A673 (cell line): Measurements from ENCODE around the gene BMERB1. TPM values are rescaled to one million over a fixed set of nuclear protein-coding genes. Genes with fewer than 3 reads are reported as not detected.

ENCODE experiments used
- BruUV-seq: library from RNA; stranded (reverse); fragments of 400-500 nt; replicated peaks from 2 replicates; lab custom pipeline; 2021; lab: Mats Ljungman, UMichigan
- CTCF ChIA-PET: fragments of 300-600 bp; sonication (Branson Sonifier 250); formaldehyde crosslinking; loops from one replicate; lab custom pipeline; 2022; ENCODE audit warnings: antibody characterized with exemption; lab: Charles Lee
- POLR2A ChIA-PET: fragments of 300-600 bp; sonication (Branson Sonifier 250); formaldehyde crosslinking; loops from one replicate; lab custom pipeline; 2022; ENCODE audit warnings: antibody characterized with exemption; ENCODE audit not compliant: low non-redundant PET; lab: Charles Lee
- DNase-seq: peaks from one replicate; pipeline ENCODE4 v3.0.0-alpha.2; 2015; ENCODE audit warnings: low spot score
- H3K27ac ChIP-seq: fragments of 200-600 bp; sonication (generic); 2 replicates; pipeline ENCODE4 v1.5.1; 2016; ENCODE audit warnings: mixed run types, low read depth, mild to moderate bottlenecking, mixed read lengths, antibody characterized with exemption, low read length; ENCODE audit not compliant: poor library complexity, severe bottlenecking
- H3K27me3 ChIP-seq: fragments of 200-600 bp; sonication (generic); replicated peaks from 2 replicates; pipeline ENCODE4 v1.6.1; 2017; ENCODE audit warnings: mixed run types, low read depth, mild to moderate bottlenecking, mixed read lengths, antibody characterized with exemption, low read length; ENCODE audit not compliant: insufficient read depth, poor library complexity
- H3K36me3 ChIP-seq: fragments of 200-600 bp; sonication (generic); 2 replicates; pipeline ENCODE4 v1.6.1; 2016; ENCODE audit warnings: mixed run types, mild to moderate bottlenecking, mixed read lengths, antibody characterized with exemption, low read length; ENCODE audit not compliant: insufficient read depth, poor library complexity, severe bottlenecking
- H3K4me1 ChIP-seq: fragments of 200-600 bp; sonication (generic); 2 replicates; pipeline ENCODE4 v1.6.1; 2017; ENCODE audit warnings: mixed run types, mild to moderate bottlenecking, mixed read lengths, antibody characterized with exemption, low read length; ENCODE audit not compliant: insufficient read depth, poor library complexity, severe bottlenecking
- H3K4me3 ChIP-seq: fragments of 200-600 bp; sonication (generic); 2 replicates; pipeline ENCODE4 v1.5.1; 2016; ENCODE audit warnings: low read depth, mixed run types, mild to moderate bottlenecking, mixed read lengths, low read length; ENCODE audit not compliant: poor library complexity, severe bottlenecking
- H3K9me3 ChIP-seq: fragments of 200-600 bp; sonication (generic); 2 replicates; pipeline ENCODE4 v1.6.1; 2016; ENCODE audit warnings: mixed run types, low read depth, mild to moderate bottlenecking, mixed read lengths, antibody characterized with exemption, low read length; ENCODE audit not compliant: poor library complexity, severe bottlenecking
- EZH2 ChIP-seq: fragments of 200-600 bp; sonication (generic); IDR thresholded peaks from 2 replicates; pipeline ENCODE4 v1.6.1; 2017; ENCODE audit warnings: borderline replicate concordance, low read depth, mild to moderate bottlenecking, mixed read lengths, antibody characterized with exemption, low read length; ENCODE audit not compliant: poor library complexity, severe bottlenecking
- intact Hi-C: fragments of 100-400 bp; cut with micrococcal nuclease; formaldehyde crosslinking; loops from one replicate; pipeline ENCODE4 v1.10.0; 2022; ENCODE audit not compliant: unreplicated experiment
- total RNA-seq: library from RNA; stranded (reverse); gene quantifications from 2 replicates; pipeline ENCODE4 v1.2.3, GENCODE V29; 2021
- TF ChIP-seq, protein P1 (sequence below): fragments of 300-800, 200-600 bp; sonication (generic); conservative IDR thresholded peaks from 2 replicates; pipeline ENCODE4 v1.5.1; 2017; ENCODE audit warnings: low read depth, mild to moderate bottlenecking, antibody characterized with exemption, low read length, moderate library complexity, mixed read lengths

Gene BMERB1
- total RNA-seq, 1 experiment from 2014 or later, result 11.5 TPM

DNA sequence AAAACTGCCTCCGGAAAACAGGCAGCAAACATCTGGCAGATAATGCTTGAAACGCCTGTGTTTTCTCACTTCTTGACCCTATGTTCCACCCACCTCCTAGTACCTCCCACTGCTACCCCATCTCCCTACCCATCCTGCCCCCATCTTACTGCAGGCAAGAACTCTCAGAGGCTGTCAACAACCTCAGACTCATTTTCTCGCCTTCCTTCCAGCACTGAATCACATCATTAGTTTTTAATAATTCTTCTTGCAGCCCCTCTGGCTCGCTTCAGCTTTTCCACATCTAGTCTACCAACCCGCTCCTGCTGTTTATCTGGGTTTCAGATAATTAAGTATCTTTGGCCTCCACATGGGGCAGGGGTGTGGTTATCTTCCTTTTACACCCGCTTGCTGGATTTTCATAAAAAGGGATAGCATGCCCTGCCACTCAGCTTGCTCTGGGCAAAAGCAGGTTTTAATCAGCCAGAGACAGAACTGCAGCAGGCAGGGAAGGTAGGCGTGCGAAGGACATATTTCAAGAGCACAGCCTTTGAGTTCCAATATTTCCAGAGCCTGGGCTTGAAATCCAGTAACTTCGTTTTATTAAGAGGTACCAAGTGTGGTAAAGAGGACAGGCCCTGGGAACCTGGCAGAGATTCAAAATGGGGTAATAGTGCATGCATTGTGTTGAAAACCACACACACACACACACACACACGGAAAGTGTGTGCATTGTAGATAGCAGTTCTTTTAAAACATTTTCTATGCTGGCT, 87.5 kb downstream of the BMERB1 start:
- POLR2A ChIA-PET, result interaction anchor here (0.6 kb wide), 1 partner anchor 20 kb away, joined by 3 read pairs; no protein-coding TSS in a partner anchor
- no peaks in the 10 kb centered on the region for H3K9me3 ChIP-seq

DNA sequence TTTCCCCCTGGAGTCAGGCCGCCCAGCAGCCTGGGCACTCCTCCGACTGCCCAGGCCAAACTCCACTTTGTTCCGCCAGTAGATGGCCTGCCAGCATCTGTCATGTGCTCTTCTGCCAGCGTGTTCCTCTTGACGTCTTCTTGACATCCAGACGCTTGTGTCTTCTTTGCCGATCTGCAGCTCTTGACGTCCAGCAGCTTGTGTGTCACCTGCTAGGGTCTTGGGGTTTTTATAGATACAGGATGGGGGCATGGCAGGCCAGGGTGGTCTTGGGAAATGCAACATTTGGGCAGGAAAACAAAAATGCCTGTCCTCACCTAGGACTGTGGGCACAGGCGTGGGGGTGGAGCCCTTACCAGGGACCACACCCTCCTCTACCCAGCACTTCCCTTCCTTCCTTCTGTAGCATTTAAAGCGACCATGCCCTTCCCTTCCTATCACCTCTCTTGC, 88.7 kb downstream of the BMERB1 start:
- Histone ChIP-seq H3K27me3 (no peaks in the 10 kb centered on the region), H3K27ac (no peak overlapping the region), H3K9me3 (no peaks in the 10 kb centered on the region), H3K4me1 (no peaks in the 10 kb centered on the region), H3K36me3 (no peaks in the 10 kb centered on the region), H3K4me3 (no peak overlapping the region)
- intact Hi-C loops, result no loop called here
- no peak for DNase-seq
- BruUV-seq, result no TSS peak
- POLR2A ChIA-PET, result no interaction called here
- no peak for TF ChIP-seq EZH2
- TF ChIP-seq, protein P1, sequence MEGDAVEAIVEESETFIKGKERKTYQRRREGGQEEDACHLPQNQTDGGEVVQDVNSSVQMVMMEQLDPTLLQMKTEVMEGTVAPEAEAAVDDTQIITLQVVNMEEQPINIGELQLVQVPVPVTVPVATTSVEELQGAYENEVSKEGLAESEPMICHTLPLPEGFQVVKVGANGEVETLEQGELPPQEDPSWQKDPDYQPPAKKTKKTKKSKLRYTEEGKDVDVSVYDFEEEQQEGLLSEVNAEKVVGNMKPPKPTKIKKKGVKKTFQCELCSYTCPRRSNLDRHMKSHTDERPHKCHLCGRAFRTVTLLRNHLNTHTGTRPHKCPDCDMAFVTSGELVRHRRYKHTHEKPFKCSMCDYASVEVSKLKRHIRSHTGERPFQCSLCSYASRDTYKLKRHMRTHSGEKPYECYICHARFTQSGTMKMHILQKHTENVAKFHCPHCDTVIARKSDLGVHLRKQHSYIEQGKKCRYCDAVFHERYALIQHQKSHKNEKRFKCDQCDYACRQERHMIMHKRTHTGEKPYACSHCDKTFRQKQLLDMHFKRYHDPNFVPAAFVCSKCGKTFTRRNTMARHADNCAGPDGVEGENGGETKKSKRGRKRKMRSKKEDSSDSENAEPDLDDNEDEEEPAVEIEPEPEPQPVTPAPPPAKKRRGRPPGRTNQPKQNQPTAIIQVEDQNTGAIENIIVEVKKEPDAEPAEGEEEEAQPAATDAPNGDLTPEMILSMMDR, result no peak
- CTCF ChIA-PET, result no interaction called here

More for the DNA sequence above, 87.5 kb downstream of the BMERB1 start:
- DNase-seq, result no peak
- Histone ChIP-seq H3K4me3 (no peak overlapping the region), H3K36me3 (no peaks in the 10 kb centered on the region), H3K4me1 (no peaks in the 10 kb centered on the region), H3K27ac (no peak overlapping the region), H3K27me3 (no peaks in the 10 kb centered on the region)
- TF ChIP-seq EZH2, result no peak
- TF ChIP-seq, protein P1, result no peak
- CTCF ChIA-PET, result no interaction called here
- intact Hi-C loops, result no loop called here
- no TSS peak for BruUV-seq

DNA sequence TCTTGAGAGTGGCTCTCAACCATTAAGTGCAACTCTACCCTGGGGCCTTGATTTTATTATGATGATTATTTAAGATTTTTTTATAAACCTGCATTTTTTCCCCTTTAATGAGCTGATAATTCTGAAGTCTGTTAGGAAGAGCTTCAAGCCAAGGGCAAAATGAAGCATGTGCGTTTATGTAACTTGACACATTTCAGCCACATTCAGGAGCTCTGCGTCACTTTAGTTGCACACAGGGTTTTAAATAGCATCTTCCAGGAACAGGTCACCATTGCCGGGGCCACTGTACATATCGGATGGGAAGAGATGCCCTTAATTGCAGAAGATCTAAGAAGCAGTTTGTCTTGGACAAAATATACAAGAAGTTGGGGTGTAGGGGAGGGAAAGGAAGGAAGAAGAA, 89.6 kb downstream of the BMERB1 start:
- Histone ChIP-seq H3K27ac (no peak overlapping the region), H3K27me3 (no peaks in the 10 kb centered on the region), H3K4me1 (no peaks in the 10 kb centered on the region), H3K4me3 (no peak overlapping the region), H3K9me3 (no peaks in the 10 kb centered on the region), H3K36me3 (no peaks in the 10 kb centered on the region)
- intact Hi-C loops, result no loop called here
- ChIA-PET POLR2A (interaction anchor here (0.6 kb wide), 1 partner anchor 72 kb away, joined by 6 read pairs; no protein-coding TSS in a partner anchor), CTCF (no interaction called here)
- no peak for DNase-seq
- no peak for TF ChIP-seq EZH2
- TF ChIP-seq, protein P1, result no peak
- no TSS peak for BruUV-seq
